Spleen (tissue), 11 donors: ENCODE results near the gene PRMT1. TPM values are rescaled to one million over a fixed set of nuclear protein-coding genes. Genes with fewer than 3 reads are reported as not detected.
A peak's percentile ranks its signal among the peaks of the same experiment; 100 is the strongest.

Source experiments
- DNase-seq: peaks from one replicate; pipeline ENCODE4 v3.0.0-alpha.2; 2020
- H3K27ac ChIP-seq, 8 donors: fragments of 200-600 bp; sonication (generic) in 7 of 8; 1 replicate in 4 of 8; 2 replicates in 4 of 8; pipeline versions ENCODE4 v1.5.0 to v1.8.0; 2016 to 2021; ENCODE audit warnings: inconsistent platforms in 4 of 8, mild to moderate bottlenecking in 4 of 8, moderate library complexity in 1 of 8
- H3K27me3 ChIP-seq, 7 donors: fragments of 200-600 bp; sonication (generic) in 6 of 7; replicated peaks in 1 of 7; 1 replicate in 4 of 7; 2 replicates in 3 of 7; pipeline versions ENCODE4 v1.5.0 to v1.8.0; 2016 to 2021; ENCODE audit warnings: inconsistent platforms in 3 of 7, mild to moderate bottlenecking in 1 of 7
- H3K36me3 ChIP-seq, 6 donors: fragments of 200-600 bp; sonication (generic) in 5 of 6; 1 replicate in 4 of 6; 2 replicates in 2 of 6; pipeline versions ENCODE4 v1.5.0 to v1.8.0; 2016 to 2021; ENCODE audit warnings: inconsistent platforms in 2 of 6
- H3K4me1 ChIP-seq, 6 donors: fragments of 200-600 bp; sonication (generic) in 5 of 6; 1 replicate in 3 of 6; 2 replicates in 3 of 6; pipeline versions ENCODE4 v1.5.0 to v1.8.0; 2016 to 2021; ENCODE audit warnings: inconsistent platforms in 3 of 6
- H3K4me3 ChIP-seq, 8 donors: fragments of 200-600 bp; sonication (generic) in 7 of 8; 1 replicate in 4 of 8; 2 replicates in 4 of 8; pipeline versions ENCODE4 v1.5.0 to v1.8.0; 2016 to 2021; ENCODE audit warnings: inconsistent platforms in 4 of 8, mild to moderate bottlenecking in 4 of 8, moderate library complexity in 2 of 8
- H3K9me3 ChIP-seq, 8 donors: fragments of 200-600 bp; sonication (generic) in 7 of 8; 1 replicate in 4 of 8; 2 replicates in 4 of 8; pipeline versions ENCODE4 v1.5.0 to v1.8.0; 2016 to 2021; ENCODE audit warnings: inconsistent platforms in 4 of 8
- POLR2A ChIP-seq, 3 donors: fragments of 450-650 bp; IDR thresholded peaks; one replicate each; pipeline ENCODE4 v1.5.1; 2017; ENCODE audit warnings: antibody characterized with exemption in 3 of 3, mild to moderate bottlenecking in 1 of 3
- POLR2AphosphoS5 ChIP-seq, 3 donors: sonication (generic); formaldehyde crosslinking; IDR thresholded peaks; one replicate each; pipeline ENCODE4 v1.5.1; 2017; ENCODE audit warnings: antibody characterized with exemption in 3 of 3
- WGBS, 5 donors: extraction: QIAGEN DNeasy Blood & Tissue Kit in 3 of 5; methylation state at CpG; one replicate each; pipeline versions ENCODE4 v1.1.5 to v1.1.7; 2013 to 2018; 5-methylcytosine and 5-hydroxymethylcytosine counted together
- intact Hi-C: fragments of 100-400 bp; cut with DNase I; formaldehyde crosslinking; loops from one replicate; pipeline ENCODE4 v1.15.0; 2023; ENCODE audit warnings: low total_unique reads
- polyA plus RNA-seq, 3 donors: library from polyadenylated mRNA; stranded (reverse); fragments of 200-250 nt; gene quantifications; one replicate each; pipeline ENCODE4 v1.2.1, GENCODE V29; 2013
- total RNA-seq, 7 donors: library from RNA; depleted of rRNA in 3 of 7; stranded (reverse); fragments of >200 nt in 3 of 7; fragmentation: NEBNext Ultra II Directional in 4 of 7; extraction: Animal tissue kit (Norgen Biotek cat#: 25700) in 4 of 7; gene quantifications; one replicate each; pipeline versions ENCODE4 v1.1.0 to v1.2.1, GENCODE V29; 2016 to 2021
- TF ChIP-seq, protein P1 (sequence below), 11 experiments: fragments of 200-600 bp in 7 of 11; fragments of 450-650 bp in 4 of 11; sonication (generic) in 4 of 11; IDR thresholded peaks in 8 of 11; conservative IDR thresholded peaks in 3 of 11; 1 replicate in 7 of 11; 2 replicates in 4 of 11; pipeline versions ENCODE4 v1.4.0 to v1.8.0; 2016 to 2021; ENCODE audit warnings: antibody characterized with exemption in 11 of 11, inconsistent platforms in 4 of 11, mild to moderate bottlenecking in 1 of 11
- donor health status: healthy with polysubstance abuse.
- donor health status: DM: no; HTN: no; CAD: no; lungs with moderate emphysema.
- donor health status: DM: no; HTN: no; CAD: no.
- donor health status: Bipolar disorder and iron deficiency.
- donor health status: healthy.
- donor health status: DM: no; HTN: no; CAD: no.
- donor health status: DM: yes; HTN: yes; CAD: no.

PRMT1 gene
- total and polyA plus RNA-seq, 10 donors, result 108 to 175 (median 124) TPM

DNA sequence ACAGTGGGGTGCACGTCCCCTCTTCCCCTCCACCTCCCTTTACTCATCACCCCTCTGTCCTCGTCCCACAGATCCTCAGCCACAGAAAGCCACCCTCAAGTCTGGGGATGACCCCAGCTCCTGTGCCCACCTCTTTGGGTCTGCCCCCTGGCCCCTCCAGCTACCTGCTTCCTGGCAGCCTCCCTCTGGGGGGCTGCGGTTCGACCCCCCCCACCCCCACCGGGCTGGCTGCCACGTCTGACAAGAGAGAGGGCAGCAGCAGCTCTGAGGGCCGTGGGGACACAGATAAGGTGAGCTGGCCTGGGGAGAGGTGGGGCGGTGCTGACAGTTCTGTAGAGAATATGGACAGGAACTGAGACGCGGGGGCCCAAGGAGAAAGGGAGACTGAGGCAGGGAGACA, 22.5 kb upstream of the PRMT1 start:
- intact Hi-C loops, result no loop called here
- peak in 1 of 3 donors; percentile 33 for TF ChIP-seq POLR2AphosphoS5 (IDR thresholded peaks at IDR 0.05)
- no peak for TF ChIP-seq POLR2A (IDR thresholded peaks at IDR 0.05)
- peak overlapping the region in 3 of 8 donors; percentile 38 to 55 (median 52) for H3K27ac ChIP-seq
- whole genome bisulfite sequencing, 5 donors, result 78 to 93% (median 91%) methylated on average over 10 of the region's 10 CpGs
- peaks cover 0 to 100% (median 94%) of the 10 kb centered on the region in 6 donors for H3K36me3 ChIP-seq
- peak; percentile 73 for DNase-seq
- peaks cover 0 to 46% (median 8%) of the 10 kb centered on the region in 6 donors for H3K4me1 ChIP-seq
- H3K4me3 ChIP-seq, result no peak overlapping the region
- H3K27me3 ChIP-seq, result no peaks in the 10 kb centered on the region
- no peaks in the 10 kb centered on the region for H3K9me3 ChIP-seq

DNA sequence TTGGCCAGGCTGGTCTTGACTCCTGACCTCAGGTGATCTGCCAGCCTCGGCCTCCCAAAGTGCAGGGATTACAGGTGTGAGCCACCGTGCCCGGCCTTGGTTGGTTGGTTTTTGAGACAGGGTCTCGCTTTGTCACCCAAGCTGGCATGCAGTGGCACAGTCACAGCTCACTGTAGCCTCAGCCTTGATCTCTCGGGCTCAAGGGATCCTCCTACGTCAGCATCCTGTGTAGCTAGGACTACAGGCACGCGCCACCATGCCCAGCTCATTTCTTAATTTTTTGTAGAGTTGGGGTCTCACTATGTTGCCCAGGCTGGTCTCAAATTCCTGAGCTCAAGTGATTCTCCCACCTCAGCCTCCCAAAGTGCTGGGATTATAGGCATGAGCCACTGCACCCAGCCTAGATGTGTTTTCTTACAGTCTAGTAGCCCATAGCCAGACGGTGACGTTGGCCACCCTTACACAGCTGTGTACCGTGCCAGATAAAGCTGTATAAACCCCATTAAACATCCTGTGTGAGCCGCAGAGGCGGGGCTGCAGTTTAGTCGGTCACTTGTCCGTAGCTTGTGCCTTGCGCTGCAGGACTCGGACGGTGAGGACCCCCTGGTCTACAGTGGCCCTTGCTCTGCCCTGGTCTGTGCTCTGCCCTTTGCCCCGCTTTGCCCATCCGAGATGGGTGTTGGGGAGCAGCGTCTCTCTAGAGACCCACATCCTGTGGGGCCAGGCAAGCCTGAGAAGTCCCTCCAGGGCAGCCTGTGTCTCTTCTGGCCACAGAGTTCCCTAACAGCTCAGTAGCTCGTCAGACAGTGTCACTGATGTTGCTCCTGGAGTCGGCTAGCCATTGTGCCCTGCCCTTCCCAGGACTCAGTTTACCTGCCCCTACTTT, 21.3 kb upstream of the PRMT1 start:
- Histone ChIP-seq H3K4me3 (no peak overlapping the region), H3K36me3 (peaks cover 0 to 100% (median 92%) of the 10 kb centered on the region in 6 donors), H3K27ac (peak overlapping the region in 3 of 8 donors; percentile 38 to 55 (median 52)), H3K4me1 (peaks cover 0 to 34% (median 3%) of the 10 kb centered on the region in 6 donors), H3K9me3 (no peaks in the 10 kb centered on the region), H3K27me3 (no peaks in the 10 kb centered on the region)
- no peak for TF ChIP-seq POLR2AphosphoS5 (IDR thresholded peaks at IDR 0.05)
- no peak for TF ChIP-seq POLR2A (IDR thresholded peaks at IDR 0.05)
- TF ChIP-seq, protein P1, sequence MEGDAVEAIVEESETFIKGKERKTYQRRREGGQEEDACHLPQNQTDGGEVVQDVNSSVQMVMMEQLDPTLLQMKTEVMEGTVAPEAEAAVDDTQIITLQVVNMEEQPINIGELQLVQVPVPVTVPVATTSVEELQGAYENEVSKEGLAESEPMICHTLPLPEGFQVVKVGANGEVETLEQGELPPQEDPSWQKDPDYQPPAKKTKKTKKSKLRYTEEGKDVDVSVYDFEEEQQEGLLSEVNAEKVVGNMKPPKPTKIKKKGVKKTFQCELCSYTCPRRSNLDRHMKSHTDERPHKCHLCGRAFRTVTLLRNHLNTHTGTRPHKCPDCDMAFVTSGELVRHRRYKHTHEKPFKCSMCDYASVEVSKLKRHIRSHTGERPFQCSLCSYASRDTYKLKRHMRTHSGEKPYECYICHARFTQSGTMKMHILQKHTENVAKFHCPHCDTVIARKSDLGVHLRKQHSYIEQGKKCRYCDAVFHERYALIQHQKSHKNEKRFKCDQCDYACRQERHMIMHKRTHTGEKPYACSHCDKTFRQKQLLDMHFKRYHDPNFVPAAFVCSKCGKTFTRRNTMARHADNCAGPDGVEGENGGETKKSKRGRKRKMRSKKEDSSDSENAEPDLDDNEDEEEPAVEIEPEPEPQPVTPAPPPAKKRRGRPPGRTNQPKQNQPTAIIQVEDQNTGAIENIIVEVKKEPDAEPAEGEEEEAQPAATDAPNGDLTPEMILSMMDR (IDR thresholded peaks at IDR 0.05 in 8 of 11, conservative IDR thresholded peaks at IDR 0.05 in 3 of 11), result no peak
- intact Hi-C loops, result no loop called here
- DNase-seq, result no peak
- 84 to 90% (median 88%) methylated on average over 17 to 23 of the region's 23 CpGs for WGBS, 5 donors

DNA sequence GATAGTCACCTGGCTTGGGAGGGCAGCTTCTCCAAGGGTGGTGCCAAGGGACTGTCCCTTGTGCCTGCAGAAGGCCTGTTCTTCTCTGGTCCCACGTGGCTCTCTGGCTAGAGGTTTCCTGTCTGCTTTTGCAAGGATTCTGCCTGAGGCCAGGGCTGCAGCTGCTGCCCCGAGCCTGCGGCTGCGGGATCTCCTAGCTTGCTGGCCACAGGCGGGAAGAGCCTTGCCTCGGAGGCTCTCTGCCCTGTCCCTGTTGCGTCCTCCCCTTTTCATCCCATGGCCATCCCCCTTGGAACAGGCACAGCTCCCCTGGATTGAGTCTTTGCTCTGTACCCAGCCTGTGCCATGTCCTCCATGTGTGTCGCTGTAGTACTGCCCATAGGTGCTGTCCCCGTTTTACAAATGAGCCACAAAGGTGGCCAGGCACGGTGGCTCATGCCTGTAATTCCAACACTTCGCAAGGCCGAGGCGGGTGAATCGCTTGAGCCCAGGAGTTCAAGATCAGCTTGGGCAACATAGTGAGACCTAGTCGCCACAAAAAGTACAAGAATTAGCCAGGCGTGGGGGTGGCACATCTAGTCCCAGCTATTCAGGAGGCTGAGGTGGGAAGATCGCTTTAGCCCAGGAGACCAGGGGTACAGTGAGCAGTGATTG, 20.5 kb upstream of the PRMT1 start:
- Histone ChIP-seq H3K4me1 (peaks cover 0 to 30% (median 3%) of the 10 kb centered on the region in 6 donors), H3K27me3 (no peaks in the 10 kb centered on the region), H3K27ac (peak overlapping the region in 3 of 8 donors; percentile 38 to 55 (median 52)), H3K9me3 (no peaks in the 10 kb centered on the region), H3K4me3 (no peak overlapping the region), H3K36me3 (peaks cover 4 to 100% (median 93%) of the 10 kb centered on the region in 6 donors)
- WGBS, 5 donors, result 89 to 97% (median 93%) methylated on average over 12 to 17 of the region's 17 CpGs
- intact Hi-C loops, result no loop called here
- TF ChIP-seq POLR2AphosphoS5 (IDR thresholded peaks at IDR 0.05), result no peak
- TF ChIP-seq, protein P1 (IDR thresholded peaks at IDR 0.05 in 8 of 11, conservative IDR thresholded peaks at IDR 0.05 in 3 of 11), result no peak
- no peak for TF ChIP-seq POLR2A (IDR thresholded peaks at IDR 0.05)
- no peak for DNase-seq

DNA sequence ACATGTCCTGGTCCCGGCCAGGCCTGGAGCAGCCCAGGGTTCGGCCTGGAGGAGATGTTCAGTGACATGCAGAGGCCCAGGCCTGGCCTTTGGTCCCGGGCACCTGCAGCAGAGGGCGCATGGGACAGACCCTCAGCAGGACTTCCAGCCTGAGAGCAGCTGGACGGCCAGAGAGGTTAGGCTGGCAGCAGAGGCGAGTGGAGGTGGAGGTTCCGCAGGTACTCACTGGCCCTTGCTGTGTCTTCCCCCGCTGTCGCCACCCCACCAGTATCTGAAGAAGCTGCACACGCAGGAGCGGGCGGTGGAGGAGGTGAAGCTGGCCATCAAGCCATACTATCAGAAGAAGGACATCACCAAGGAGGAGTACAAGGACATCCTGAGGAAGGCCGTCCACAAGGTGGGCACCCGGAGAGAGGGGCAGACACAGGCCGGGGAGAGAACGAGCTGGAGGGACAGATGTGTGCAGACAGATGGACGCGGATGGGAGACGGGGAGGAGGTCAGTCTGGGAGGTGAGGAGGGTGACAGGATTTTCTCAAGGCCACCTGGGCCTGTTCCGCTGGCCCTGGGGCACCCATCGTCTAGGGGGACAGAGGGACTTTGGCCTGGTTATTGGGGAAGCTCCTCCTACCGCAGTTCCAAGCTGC, 19.5 kb upstream of the PRMT1 start:
- Histone ChIP-seq H3K27ac (no peak overlapping the region), H3K4me1 (peaks cover 0 to 39% (median 6%) of the 10 kb centered on the region in 6 donors), H3K4me3 (no peak overlapping the region), H3K27me3 (no peaks in the 10 kb centered on the region), H3K9me3 (no peaks in the 10 kb centered on the region), H3K36me3 (peaks cover 4 to 100% (median 96%) of the 10 kb centered on the region in 6 donors)
- peak in 2 of 3 donors; percentile 30 to 63 for TF ChIP-seq POLR2AphosphoS5 (IDR thresholded peaks at IDR 0.05)
- no peak for TF ChIP-seq POLR2A (IDR thresholded peaks at IDR 0.05)
- no peak for DNase-seq
- intact Hi-C loops, result no loop called here
- WGBS, 5 donors, result 86 to 96% (median 92%) methylated on average over 17 to 22 of the region's 22 CpGs
